Skin epidermis (tissue), 12 donors: Measurements from ENCODE around the gene RSPH10B2.
A peak's percentile ranks its signal among the peaks of the same experiment; 100 is the strongest.
"Not testable (repeated sequence)": the region's sequence is repeated elsewhere in the genome, so short reads cannot be mapped to it uniquely, and the experiment has no call there.

Experiments used
- H3K27ac ChIP-seq, 21 experiments: fragments of 200-600 bp; sonication (generic) in 11 of 21; one replicate each; pipeline ENCODE4 v1.5.0; 2020; ENCODE audit warnings: mild to moderate bottlenecking in 3 of 21, inconsistent platforms in 2 of 21, moderate library complexity in 2 of 21
- H3K4me3 ChIP-seq, 7 experiments: fragments of 200-600 bp; sonication (generic) in 2 of 7; one replicate each; pipeline ENCODE4 v1.5.0; 2020; ENCODE audit warnings: inconsistent platforms in 2 of 7, mild to moderate bottlenecking in 2 of 7, moderate library complexity in 1 of 7

RSPH10B2 gene

GRCh38 chr7:6753964-6754363, at the start of gene RSPH10B2:
RSPH10B2 (plus strand) TSS chr7:6754103; CDS start chr7:6757678, 3,575 bp downstream.
- H3K4me3 ChIP-seq, H3K27ac ChIP-seq: not testable (repeated sequence)

GRCh38 chr7:6705959-6706665, 47.8 kb upstream of the RSPH10B2 start:
- H3K4me3 ChIP-seq, result peak overlapping the region; percentile 59 to 100 (median 91)

GRCh38 chr7:6706666-6707407, 47.1 kb upstream of the RSPH10B2 start, which contains the start of gene ZNF12:
ZNF12 (minus strand) TSS chr7:6706947; CDS start chr7:6705173, 1,774 bp downstream.
- Histone ChIP-seq H3K4me3 (peak within 1 kb of the TSS; percentile 59 to 100 (median 91)), H3K27ac (peak within 1 kb of the TSS; percentile 69 to 98 (median 92))

More at GRCh38 chr7:6705959-6706665, 47.8 kb upstream of the RSPH10B2 start:
- H3K27ac ChIP-seq, result peak overlapping the region; percentile 69 to 98 (median 92)

- H3K4me3 ChIP-seq, result no peak overlapping the region
- H3K27ac ChIP-seq, result no peak overlapping the region
Measured at GRCh38 chr7:6708304-6708703, 45.6 kb upstream of the RSPH10B2 start.

- Histone ChIP-seq H3K27ac (no peak overlapping the region), H3K4me3 (no peak overlapping the region)
Measured at GRCh38 chr7:6709808-6710207, 44.1 kb upstream of the RSPH10B2 start.

- Histone ChIP-seq H3K4me3 (no peak overlapping the region), H3K27ac (no peak overlapping the region)
Measured at GRCh38 chr7:6714360-6714759, 39.5 kb upstream of the RSPH10B2 start.

- not testable (repeated sequence) for H3K27ac ChIP-seq, H3K4me3 ChIP-seq
Measured at GRCh38 chr7:6715898-6716297, 38.0 kb upstream of the RSPH10B2 start.

GRCh38 chr7:6718124-6718523, 35.8 kb upstream of the RSPH10B2 start:
- Histone ChIP-seq H3K4me3 (no peak overlapping the region), H3K27ac (no peak overlapping the region)

- not testable (repeated sequence) for H3K4me3 ChIP-seq, H3K27ac ChIP-seq
Measured at GRCh38 chr7:6724351-6724750, 29.6 kb upstream of the RSPH10B2 start.

GRCh38 chr7:6725003-6725402, 28.9 kb upstream of the RSPH10B2 start:
- Histone ChIP-seq H3K27ac (no peak overlapping the region), H3K4me3 (no peak overlapping the region)

GRCh38 chr7:6726341-6726740, 27.6 kb upstream of the RSPH10B2 start:
- not testable (repeated sequence) for H3K27ac ChIP-seq, H3K4me3 ChIP-seq

- no peak overlapping the region for H3K27ac ChIP-seq
- no peak overlapping the region for H3K4me3 ChIP-seq
Measured at GRCh38 chr7:6727663-6728062, 26.2 kb upstream of the RSPH10B2 start.

- H3K4me3 ChIP-seq, result peak overlapping the region; percentile 56 to 97 (median 81)
Measured at GRCh38 chr7:6728893-6729491, 24.9 kb upstream of the RSPH10B2 start.

GRCh38 chr7:6729492-6730342, 24.2 kb upstream of the RSPH10B2 start:
- peak overlapping the region; percentile 47 to 97 (median 90) for H3K27ac ChIP-seq
- peak overlapping the region; percentile 56 to 97 (median 81) for H3K4me3 ChIP-seq

More at GRCh38 chr7:6728893-6729491, 24.9 kb upstream of the RSPH10B2 start:
- peak overlapping the region in 19 of 21 experiments; percentile 55 to 97 (median 90) for H3K27ac ChIP-seq

GRCh38 chr7:6730343-6730633, 23.6 kb upstream of the RSPH10B2 start:
- Histone ChIP-seq H3K27ac (peak overlapping the region; percentile 47 to 97 (median 90)), H3K4me3 (peak overlapping the region; percentile 56 to 97 (median 81))

GRCh38 chr7:6738415-6738814, 15.5 kb upstream of the RSPH10B2 start:
- H3K27ac ChIP-seq, H3K4me3 ChIP-seq: not testable (repeated sequence)

- not testable (repeated sequence) for H3K4me3 ChIP-seq, H3K27ac ChIP-seq
Measured at GRCh38 chr7:6744410-6745100, 9.3 kb upstream of the RSPH10B2 start.

- not testable (repeated sequence) for H3K4me3 ChIP-seq, H3K27ac ChIP-seq
Measured at GRCh38 chr7:6749335-6749734, 4.6 kb upstream of the RSPH10B2 start.

GRCh38 chr7:6750173-6750572, 3.7 kb upstream of the RSPH10B2 start:
- H3K27ac ChIP-seq, result not testable (repeated sequence)

More at GRCh38 chr7:6750173-6750572, 3.7 kb upstream of the RSPH10B2 start:
- H3K4me3 ChIP-seq, result not testable (repeated sequence)
